Globus pallidus (tissue), 1 donor: ENCODE measurements around the gene OSBPL2.
A peak's percentile ranks its signal among the peaks of the same experiment; 100 is the strongest.

Experiments
- DNase-seq: peaks from one replicate; pipeline ENCODE4 v3.0.0-alpha.2; 2015; ENCODE audit warnings: low spot score

The OSBPL2 gene

GRCh38 chr20:62327726-62328495 is 89.6 kb downstream of the OSBPL2 start:
- DNase-seq = no peak

DNA sequence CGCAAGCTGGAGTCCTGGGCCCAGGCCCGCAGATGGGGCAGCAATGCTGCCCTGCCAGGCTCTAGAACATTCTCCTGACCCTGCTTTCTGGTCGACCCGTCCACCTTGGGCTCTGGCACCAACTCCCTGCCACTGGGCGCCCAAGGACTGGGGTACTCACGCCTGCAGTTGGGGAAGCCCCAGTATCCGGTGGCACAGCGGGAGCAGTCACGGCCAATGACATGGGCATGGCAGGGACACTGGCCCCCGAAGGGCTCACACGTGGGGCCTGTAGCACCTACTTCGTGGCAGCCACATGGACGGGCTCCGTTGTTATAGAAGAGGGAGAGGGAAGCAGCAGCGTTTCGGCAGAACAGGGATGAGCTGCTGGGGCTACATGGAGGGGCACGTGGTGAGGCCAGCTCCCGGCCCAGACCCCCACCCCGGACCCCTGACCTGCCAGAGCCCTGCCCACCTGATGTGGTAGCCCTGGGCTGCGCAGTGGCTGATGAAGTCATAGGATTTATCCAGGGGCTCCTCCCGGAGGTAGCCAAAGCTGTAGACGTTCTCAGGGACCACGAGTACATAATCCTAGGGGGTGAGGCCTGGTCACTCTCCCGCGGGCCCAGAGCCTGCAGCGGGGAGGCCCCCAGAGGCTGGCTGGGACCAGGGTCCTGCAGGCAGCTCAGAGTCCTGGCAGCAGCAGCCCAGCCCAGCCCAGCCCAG is 90.5 kb downstream of the OSBPL2 start:
- DNase-seq = no peak

DNA sequence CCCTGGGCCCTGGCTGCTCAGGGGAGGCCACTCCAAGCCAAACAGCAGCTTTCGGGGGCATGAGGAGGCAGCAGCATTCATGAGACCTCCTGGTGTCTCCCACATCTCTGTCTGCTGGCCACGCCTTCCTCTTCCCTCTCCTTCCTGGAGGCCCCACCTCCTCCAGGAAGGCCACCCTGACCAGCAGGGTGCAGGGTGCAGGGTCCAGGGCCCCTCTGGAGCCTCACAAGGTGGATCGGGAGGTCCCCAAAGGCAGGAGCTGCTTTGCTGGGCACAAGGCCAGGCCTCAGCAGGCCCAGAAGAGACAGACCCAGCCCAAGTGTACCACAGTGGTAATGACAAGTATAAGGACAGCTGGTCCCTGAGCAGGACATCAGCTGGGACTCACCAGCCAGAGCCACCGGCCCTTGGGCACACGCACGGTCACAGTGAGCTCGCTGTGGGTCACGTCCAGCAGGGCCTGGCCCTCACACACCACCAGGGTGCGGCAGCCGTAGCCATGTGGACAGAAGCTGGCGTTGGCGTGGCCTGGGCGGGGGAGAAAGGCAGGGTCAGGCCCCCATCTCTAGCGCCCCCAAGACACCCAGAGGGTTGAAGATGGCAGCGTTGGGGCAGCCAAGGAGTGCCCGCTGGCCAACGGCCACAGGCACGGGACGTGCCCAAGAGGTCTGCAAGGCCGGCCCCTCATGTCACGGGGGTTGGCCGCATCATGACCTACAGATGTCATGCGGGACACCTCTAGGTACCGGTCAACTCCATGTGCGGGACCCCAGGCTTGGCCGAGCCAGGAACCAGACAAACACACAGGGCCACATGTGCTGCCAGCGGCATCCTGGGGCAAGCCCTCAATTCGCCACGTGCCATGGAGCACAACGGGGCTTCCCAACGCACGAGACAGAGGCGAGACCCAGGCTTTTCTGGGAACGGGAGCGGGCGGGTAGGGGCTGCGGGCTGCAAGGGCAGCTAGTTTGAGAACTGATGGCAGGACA is 91.4 kb downstream of the OSBPL2 start:
- no peak for DNase-seq

DNA sequence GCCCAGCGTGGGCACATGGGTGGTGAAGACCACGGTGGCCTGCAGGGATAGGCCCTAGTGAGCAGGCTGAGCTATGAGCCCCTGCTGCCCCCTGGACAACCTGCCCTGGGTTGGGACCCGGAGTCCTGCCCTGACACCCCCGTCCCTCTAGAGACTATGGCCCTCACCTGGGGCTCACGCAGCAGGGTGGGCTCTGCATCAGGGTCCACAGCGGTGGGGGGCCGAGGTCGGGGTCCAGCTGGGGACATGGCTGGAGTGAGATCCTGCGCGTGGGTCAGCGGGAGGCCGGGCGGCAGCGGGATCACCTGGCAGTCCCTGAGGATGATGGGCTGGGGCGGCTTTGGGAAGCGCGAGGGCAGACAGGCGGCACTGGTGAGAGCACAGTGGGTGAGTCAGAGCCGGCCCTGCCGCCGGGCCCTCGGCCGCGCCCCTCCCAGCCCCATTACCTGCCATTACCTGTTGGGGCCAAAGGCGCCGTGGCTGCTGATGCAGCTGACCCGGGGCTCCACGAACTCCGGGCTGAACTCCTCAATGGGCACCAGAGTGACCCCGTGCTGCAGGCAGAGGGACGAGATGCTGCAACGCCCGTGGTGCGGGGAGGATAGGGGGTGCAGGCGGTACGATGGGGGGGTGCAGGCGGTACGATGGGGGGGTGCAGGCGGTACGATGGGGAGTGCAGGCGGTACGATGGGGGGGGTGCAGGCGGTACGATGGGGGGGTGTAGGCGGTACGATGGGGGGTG is 92.4 kb downstream of the OSBPL2 start:
- no peak for DNase-seq

GRCh38 chr20:62331347-62331746 is 93.0 kb downstream of the OSBPL2 start:
- no peak for DNase-seq

- DNase-seq = no peak
Measured at GRCh38 chr20:62332421-62332820, 94.1 kb downstream of the OSBPL2 start.

- no peak for DNase-seq
Measured at GRCh38 chr20:62332989-62333819, 94.9 kb downstream of the OSBPL2 start.

DNA sequence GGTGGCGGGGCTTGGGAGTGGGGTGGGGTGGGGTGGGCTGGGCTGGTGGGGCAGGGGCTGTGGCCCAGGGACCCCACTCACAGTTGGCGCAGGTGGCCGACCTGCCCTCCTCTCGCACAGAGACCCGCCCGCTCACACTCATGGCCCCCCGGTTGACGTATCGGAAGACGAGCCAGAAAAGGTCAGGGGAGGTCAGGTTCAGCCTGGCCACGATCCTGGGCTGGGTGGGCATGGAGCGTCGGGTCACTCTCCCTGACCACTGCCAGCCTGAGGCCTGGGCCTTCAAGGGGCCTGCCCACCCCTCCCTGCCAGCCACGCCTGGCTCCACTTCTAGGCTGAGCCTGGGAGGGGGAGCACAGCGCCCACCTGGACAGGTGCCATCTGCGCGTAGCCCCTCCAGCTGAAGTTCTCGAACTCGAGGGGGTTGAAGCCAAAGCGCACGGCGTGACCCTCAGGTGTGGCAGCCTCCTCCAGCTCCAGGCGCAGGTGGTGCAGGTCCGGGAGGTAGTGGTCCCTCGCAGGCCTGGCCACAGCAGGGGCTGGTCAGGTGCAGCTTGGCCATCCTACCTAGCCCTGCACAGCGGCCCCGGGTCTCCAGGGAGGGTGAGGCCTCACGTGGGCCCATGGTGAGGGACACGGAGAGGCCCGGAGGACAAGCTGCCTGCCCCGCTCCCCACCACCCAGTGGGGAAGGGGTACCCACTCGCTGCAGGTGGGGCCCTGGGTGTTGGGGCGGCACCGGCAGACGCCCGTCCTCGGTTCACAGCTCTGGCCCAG is 95.7 kb downstream of the OSBPL2 start:
- DNase-seq = no peak

DNA sequence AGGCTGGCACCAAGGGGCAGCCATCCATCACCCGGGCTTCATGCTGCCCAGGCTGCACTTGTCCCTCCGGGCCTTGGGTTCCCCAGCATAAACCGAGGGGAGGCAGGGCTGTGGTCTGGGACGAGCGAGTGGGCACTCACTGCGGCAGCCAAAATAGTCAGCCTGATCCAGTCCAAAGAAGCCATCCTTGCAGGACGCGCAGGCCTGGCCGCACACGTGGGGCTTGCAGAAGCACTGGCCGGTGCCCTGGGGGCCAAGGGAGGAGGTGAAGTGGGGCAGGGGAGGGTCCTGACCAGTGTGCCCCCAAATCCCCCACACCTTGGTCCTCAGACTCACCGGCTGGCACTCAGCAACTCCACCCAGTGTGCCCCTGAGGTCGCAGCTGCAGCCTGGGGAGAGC is 96.6 kb downstream of the OSBPL2 start:
- DNase-seq = no peak

GRCh38 chr20:62335532-62335931 is 97.2 kb downstream of the OSBPL2 start:
- no peak for DNase-seq

GRCh38 chr20:62336329-62336728 is 98.0 kb downstream of the OSBPL2 start:
- DNase-seq = no peak

- no peak for DNase-seq
Measured at GRCh38 chr20:62336775-62337557, 98.6 kb downstream of the OSBPL2 start.

DNA sequence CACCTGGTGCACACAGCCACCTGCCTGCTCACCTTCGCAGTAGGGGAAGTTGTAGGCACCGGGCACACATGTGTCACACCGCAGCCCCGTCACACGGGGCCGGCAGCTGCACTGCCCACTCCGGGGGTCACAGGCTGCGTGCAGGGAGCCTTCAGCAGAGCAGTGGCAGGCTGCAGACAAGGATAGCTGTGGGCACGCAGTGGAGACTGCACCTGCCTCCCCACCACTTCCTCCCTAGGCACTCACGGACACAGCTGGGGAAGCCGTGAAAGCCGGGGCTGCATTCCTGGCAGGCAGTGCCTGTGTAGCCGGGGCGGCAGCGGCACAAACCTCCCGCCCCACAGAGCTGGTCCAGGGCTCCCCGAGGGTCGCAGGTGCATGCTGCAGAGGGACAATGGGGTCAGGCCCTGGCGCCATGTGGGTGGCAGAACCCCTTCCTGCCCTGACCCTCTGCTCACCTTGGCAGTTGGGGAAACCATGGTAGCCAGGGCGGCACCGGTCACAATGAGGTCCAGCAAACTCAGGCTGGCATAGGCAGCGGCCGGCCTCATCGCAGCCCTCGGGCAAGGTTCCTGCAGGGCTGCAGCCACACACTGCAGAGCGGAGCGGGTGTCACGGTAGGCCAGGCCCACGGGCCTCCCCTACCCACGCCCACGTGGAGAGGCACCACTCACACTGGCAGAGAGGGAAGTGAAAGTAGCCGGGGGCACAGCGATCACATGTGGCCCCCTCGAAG is 99.4 kb downstream of the OSBPL2 start:
- no peak for DNase-seq

- no peak for DNase-seq
Measured at GRCh38 chr20:62338294-62338620, 99.9 kb downstream of the OSBPL2 start.

DNA sequence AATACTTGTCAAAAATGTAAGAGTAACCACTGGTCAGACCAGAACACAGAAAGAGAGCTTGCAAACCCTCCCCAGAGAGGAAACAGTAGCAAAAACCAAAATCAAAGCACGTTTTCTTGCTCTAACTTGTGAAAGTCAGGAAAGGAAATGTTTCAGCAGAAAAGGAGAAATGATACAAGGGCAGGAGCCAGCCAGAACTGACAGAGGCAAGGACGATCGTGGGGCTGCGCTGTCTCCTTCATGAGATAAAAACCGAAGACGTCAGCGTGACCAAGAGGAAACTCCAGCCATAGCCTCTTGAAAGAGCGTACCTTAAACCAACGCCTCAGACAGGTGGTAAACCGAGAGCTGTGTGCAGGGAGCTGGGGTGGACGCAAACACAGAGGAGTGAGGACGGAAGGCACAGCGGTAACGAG is 101.3 kb downstream of the OSBPL2 start:
- DNase-seq = peak; percentile 23

- DNase-seq = no peak
Measured at GRCh38 chr20:62342910-62343309, 104.6 kb downstream of the OSBPL2 start.

GRCh38 chr20:62344092-62344491 is 105.8 kb downstream of the OSBPL2 start:
- DNase-seq = no peak

DNA sequence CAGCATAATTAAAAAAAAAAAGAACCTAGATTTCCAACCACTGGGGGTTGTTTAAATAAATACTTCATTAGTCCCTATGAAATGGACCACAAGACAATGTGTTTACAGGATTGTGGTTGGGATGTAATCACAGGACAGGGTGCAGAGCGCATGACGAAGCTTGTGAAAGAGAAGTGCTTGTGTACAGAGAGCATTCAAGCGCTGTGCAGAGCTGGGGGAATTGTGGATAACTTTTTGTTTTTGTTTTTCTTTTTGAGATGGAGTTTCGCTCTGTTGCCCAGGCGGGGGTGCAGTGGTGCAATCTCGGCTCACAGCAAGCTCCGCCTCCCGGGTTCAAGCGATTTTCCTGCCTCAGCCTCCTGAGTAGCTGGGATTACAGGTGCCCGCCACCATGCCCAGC is 106.5 kb downstream of the OSBPL2 start:
- no peak for DNase-seq
